Measurements from ENCODE around the gene WNK2. TPM values are rescaled to one million over a fixed set of nuclear protein-coding genes. Genes with fewer than 3 reads are reported as not detected.
A peak's percentile ranks its signal among the peaks of the same experiment; 100 is the strongest.

The WNK2 gene
- polyA plus RNA-seq, 2 of the 4 experiments (the other 2 are of a cell fraction) = 2.1 to 6.7 TPM

DNA sequence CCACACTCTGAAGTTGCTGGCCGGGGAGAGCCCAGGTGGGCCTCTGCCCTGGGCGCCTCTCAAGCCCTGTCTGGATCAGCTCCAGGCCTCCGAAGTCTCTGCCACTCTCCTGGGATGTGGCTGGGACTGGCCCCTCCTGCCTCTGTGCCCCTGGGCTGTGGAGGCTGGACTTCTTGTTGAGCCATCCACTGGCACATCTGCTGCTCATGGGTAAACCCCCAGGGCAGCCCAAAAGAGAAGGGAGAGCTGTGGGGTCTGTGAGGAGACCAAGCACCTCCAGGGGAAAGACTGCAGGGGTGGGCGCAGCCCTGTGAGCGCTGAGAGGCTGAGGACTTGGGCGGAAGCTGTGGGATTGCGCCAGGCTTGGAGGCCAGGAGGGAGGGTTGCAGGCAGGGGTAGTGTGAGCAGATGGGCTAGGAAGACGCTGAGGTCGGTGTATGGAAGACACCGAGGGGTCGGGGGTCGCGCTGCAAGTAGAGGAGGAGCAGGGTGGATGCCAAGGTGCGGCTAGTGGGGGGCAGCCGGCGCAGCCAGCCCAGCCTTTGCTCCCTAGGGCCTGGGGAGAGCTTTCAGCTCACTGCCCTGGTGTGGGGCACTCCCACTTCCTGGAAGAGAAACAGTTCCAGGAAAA, 118.1 kb downstream of the WNK2 start:
- POLR2A ChIA-PET = interaction anchor here (0.7 to 0.8 kb wide), 2 partner anchors 168 kb away, joined by 3 read pairs; partner anchors contain the start of gene NINJ1
- DNase-seq (ENCODE audit: low read depth in 1 of 2, low spot score in 1 of 2) = no peak
- TF ChIP-seq, protein P1, sequence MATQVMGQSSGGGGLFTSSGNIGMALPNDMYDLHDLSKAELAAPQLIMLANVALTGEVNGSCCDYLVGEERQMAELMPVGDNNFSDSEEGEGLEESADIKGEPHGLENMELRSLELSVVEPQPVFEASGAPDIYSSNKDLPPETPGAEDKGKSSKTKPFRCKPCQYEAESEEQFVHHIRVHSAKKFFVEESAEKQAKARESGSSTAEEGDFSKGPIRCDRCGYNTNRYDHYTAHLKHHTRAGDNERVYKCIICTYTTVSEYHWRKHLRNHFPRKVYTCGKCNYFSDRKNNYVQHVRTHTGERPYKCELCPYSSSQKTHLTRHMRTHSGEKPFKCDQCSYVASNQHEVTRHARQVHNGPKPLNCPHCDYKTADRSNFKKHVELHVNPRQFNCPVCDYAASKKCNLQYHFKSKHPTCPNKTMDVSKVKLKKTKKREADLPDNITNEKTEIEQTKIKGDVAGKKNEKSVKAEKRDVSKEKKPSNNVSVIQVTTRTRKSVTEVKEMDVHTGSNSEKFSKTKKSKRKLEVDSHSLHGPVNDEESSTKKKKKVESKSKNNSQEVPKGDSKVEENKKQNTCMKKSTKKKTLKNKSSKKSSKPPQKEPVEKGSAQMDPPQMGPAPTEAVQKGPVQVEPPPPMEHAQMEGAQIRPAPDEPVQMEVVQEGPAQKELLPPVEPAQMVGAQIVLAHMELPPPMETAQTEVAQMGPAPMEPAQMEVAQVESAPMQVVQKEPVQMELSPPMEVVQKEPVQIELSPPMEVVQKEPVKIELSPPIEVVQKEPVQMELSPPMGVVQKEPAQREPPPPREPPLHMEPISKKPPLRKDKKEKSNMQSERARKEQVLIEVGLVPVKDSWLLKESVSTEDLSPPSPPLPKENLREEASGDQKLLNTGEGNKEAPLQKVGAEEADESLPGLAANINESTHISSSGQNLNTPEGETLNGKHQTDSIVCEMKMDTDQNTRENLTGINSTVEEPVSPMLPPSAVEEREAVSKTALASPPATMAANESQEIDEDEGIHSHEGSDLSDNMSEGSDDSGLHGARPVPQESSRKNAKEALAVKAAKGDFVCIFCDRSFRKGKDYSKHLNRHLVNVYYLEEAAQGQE (IDR thresholded peaks at IDR 0.05) = no peak
- no peak for TF ChIP-seq NR3C1 (IDR thresholded peaks at IDR 0.05)
- TF ChIP-seq, protein P2, sequence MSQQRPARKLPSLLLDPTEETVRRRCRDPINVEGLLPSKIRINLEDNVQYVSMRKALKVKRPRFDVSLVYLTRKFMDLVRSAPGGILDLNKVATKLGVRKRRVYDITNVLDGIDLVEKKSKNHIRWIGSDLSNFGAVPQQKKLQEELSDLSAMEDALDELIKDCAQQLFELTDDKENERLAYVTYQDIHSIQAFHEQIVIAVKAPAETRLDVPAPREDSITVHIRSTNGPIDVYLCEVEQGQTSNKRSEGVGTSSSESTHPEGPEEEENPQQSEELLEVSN (IDR thresholded peaks at IDR 0.05; ENCODE audit: borderline replicate concordance, low read depth) = no peak
- no peak for TF ChIP-seq RFX5 (IDR thresholded peaks at IDR 0.05)
- no peak for TF ChIP-seq JUNB (IDR thresholded peaks at IDR 0.05)
- TF ChIP-seq HOXB5 (CRISPR knock-in tag; IDR thresholded peaks at IDR 0.05) = no peak
- TF ChIP-seq, protein P3, sequence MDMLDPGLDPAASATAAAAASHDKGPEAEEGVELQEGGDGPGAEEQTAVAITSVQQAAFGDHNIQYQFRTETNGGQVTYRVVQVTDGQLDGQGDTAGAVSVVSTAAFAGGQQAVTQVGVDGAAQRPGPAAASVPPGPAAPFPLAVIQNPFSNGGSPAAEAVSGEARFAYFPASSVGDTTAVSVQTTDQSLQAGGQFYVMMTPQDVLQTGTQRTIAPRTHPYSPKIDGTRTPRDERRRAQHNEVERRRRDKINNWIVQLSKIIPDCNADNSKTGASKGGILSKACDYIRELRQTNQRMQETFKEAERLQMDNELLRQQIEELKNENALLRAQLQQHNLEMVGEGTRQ (IDR thresholded peaks at IDR 0.05) = no peak
- TF ChIP-seq, protein P4, sequence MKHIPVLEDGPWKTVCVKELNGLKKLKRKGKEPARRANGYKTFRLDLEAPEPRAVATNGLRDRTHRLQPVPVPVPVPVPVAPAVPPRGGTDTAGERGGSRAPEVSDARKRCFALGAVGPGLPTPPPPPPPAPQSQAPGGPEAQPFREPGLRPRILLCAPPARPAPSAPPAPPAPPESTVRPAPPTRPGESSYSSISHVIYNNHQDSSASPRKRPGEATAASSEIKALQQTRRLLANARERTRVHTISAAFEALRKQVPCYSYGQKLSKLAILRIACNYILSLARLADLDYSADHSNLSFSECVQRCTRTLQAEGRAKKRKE (CRISPR knock-in tag; IDR thresholded peaks at IDR 0.05; ENCODE audit: low read depth) = no peak
- TF ChIP-seq RCOR1 (IDR thresholded peaks at IDR 0.05; ENCODE audit: low read depth, low read length) = no peak
- no peak for TF ChIP-seq ZNF302 (CRISPR knock-in tag; IDR thresholded peaks at IDR 0.05)
- TF ChIP-seq, protein P5, sequence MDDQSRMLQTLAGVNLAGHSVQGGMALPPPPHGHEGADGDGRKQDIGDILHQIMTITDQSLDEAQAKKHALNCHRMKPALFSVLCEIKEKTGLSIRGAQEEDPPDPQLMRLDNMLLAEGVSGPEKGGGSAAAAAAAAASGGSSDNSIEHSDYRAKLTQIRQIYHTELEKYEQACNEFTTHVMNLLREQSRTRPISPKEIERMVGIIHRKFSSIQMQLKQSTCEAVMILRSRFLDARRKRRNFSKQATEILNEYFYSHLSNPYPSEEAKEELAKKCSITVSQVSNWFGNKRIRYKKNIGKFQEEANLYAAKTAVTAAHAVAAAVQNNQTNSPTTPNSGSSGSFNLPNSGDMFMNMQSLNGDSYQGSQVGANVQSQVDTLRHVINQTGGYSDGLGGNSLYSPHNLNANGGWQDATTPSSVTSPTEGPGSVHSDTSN (IDR thresholded peaks at IDR 0.05) = no peak
- no peak for TF ChIP-seq MAFK (IDR thresholded peaks at IDR 0.05; ENCODE audit: partially characterized antibody)
- TF ChIP-seq, protein P6, sequence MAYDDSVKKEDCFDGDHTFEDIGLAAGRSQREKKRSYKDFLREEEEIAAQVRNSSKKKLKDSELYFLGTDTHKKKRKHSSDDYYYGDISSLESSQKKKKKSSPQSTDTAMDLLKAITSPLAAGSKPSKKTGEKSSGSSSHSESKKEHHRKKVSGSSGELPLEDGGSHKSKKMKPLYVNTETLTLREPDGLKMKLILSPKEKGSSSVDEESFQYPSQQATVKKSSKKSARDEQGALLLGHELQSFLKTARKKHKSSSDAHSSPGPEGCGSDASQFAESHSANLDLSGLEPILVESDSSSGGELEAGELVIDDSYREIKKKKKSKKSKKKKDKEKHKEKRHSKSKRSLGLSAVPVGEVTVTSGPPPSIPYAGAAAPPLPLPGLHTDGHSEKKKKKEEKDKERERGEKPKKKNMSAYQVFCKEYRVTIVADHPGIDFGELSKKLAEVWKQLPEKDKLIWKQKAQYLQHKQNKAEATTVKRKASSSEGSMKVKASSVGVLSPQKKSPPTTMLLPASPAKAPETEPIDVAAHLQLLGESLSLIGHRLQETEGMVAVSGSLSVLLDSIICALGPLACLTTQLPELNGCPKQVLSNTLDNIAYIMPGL (CRISPR knock-in tag; IDR thresholded peaks at IDR 0.05; ENCODE audit: borderline replicate concordance) = no peak
- TF ChIP-seq CBX8 (IDR thresholded peaks at IDR 0.05) = no peak
- Histone ChIP-seq H3K4me2 (no peak overlapping the region), H3K27ac (0 out of 6 replicates have a peak overlapping the region, but pooled peaks of 1 of the 2 experiments have one; percentile 17), H3K9me3 (no peaks in the 10 kb centered on the region), H3K4me1 (peaks cover 4% of the 10 kb centered on the region; the same call in 1 of the 3 replicates), H3K4me3 (no peak overlapping the region)
- CTCF ChIA-PET = interaction anchor here (0.6 to 10.1 kb wide), 24 partner anchors 9 to 357 kb away, joined by 3 to 158 read pairs (median 6); partner anchors contain the start of gene NINJ1
- FAIRE-seq = no peak
- peak in 1 of 2 experiments; percentile 7; a peak in 2 of 6 replicates for ATAC-seq
- 73% methylated on average over 13 of the region's 16 CpGs for WGBS (ENCODE audit: missing lambda C conversion rate)
